CD4-positive, alpha-beta T cell treated with Interleukin-15 for 4 hours (primary cell): ENCODE measurements around the gene WDR27.

Source experiments
- DNase-seq: peaks from one replicate; pipeline ENCODE4 v3.0.0-alpha.2; 2020; ENCODE audit warnings: low spot score

The WDR27 gene

DNA sequence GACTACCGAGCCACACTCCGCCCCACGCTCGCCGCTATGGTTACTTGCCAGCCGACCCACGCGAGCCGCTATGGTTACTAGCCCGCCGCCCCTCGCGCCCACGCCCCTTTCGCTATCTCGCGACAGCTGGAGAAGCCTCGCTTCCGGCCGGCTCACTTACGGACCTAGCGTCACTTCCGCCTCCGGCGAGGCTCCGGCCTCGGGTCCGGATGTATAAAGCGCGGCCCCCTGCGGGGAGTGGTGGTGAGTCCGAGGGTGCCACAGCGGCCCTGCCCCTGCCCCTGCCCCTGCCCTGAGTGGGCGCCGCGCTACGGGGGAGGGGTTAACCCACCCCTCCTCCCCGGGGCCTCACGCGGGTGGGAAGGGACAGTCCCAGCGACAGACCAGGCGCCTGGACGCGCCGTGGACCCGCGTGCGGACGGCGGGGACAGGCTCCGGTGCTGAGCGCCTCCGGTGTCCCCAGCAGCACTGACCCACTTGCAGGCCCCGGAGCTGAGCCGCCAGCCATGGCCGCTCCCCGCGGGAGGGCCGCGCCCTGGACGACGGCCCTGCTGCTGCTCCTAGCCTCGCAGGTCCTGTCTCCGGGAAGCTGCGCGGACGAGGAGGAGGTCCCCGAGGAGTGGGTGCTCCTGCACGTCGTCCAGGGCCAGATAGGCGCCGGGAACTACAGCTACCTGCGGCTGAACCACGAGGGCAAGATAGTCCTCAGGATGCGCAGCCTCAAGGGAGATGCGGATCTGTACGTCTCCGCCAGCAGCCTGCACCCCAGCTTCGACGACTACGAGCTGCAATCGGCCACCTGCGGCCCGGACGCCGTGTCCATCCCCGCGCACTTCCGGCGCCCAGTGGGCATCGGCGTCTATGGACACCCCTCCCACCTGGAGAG lies at the start of gene WDR27, which contains the start of gene C6orf120:
Gene WDR27, minus strand, starts transcription at position 76 of the 886 bp plus-strand sequence. CDS start 13,024 bp downstream, outside the sequence.
Gene C6orf120, plus strand, starts transcription at position 173 of the 886 bp plus-strand sequence. Its CDS starts 334 bp downstream, at position 507.
- DNase-seq: peak; percentile 96

DNA sequence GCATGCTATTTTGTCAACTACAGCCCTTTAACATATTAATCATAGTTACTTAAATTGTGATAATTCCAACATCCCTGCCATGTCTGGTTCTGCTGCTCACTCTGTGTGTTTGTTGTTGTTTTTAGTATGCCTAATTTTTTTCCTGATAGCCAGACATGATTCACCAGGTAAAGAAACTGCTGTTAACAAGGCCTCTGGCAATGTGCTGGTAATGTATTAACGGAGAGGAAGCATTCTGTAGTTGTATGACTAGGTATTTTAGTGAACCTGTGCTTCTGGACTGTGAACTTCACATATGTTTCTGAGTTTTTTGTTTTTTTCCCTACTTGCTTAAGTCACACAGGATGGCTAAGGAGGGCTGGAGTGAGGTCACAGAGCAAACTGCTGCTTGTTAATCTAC lies 44.7 kb upstream of the WDR27 start:
- no peak for DNase-seq

DNA sequence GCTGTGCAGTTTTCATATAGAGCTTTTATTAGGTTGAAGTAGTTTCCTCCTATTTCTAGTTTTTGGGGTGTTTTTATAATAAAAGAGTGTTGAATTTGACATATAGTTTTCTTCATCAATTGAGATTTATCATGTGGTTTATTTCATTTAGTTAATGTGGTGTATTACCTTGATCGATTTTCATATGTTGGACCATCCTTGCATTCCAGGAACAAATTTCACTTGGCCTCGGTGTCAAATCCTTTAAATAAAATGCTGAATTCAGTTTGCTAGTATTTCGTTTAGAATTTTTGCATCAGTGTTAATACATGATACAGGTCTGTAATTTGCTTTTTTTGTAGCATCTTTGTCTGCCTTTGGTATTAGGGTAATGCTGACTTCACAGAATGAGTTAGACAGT lies 43.6 kb upstream of the WDR27 start:
- no peak for DNase-seq

DNA sequence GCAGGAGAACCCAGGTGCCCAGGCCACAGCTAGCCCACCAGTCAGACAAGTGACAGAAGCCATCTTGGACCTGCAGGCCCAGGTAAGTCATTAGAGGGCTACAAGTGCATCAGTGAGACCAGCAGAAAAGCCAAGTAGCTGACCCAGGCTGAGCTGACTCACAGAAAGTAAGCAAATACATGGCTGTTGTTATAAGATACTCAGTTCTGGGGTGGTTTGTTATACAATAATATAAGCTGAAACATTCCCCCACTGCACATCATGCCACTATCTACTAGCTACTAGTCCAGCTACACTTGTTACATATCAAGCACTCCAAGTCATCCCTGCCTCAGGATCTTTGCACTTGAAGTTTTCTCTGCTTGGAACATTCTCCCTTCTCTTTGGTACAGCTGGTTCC lies 39.5 kb upstream of the WDR27 start:
- DNase-seq: no peak

DNA sequence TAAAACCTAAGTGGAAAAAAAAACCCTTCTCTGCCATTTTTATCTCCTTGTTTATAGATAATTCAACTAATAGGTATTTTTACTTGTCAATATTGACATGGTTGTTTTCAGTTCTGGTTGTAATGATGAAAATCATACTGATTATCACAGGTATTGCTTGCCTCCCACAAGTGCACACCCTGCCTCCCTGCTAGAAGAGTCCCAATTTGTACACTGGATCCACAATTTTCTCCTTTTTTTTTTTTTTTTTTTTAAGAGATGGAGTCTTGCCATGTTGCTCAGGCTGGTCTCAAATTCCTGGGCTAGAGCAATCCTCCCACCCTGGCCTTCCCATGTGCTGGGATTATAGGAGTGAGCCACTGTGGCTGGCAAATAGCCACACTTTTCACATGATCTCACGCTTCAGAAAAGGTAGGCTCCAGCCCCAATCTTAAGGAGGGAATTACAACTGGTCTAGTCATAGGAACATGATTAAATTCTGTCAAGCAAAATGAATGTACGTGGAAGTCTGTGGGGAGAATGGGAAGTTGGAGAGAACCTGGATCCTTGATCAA lies 37.2 kb upstream of the WDR27 start:
- no peak for DNase-seq

DNA sequence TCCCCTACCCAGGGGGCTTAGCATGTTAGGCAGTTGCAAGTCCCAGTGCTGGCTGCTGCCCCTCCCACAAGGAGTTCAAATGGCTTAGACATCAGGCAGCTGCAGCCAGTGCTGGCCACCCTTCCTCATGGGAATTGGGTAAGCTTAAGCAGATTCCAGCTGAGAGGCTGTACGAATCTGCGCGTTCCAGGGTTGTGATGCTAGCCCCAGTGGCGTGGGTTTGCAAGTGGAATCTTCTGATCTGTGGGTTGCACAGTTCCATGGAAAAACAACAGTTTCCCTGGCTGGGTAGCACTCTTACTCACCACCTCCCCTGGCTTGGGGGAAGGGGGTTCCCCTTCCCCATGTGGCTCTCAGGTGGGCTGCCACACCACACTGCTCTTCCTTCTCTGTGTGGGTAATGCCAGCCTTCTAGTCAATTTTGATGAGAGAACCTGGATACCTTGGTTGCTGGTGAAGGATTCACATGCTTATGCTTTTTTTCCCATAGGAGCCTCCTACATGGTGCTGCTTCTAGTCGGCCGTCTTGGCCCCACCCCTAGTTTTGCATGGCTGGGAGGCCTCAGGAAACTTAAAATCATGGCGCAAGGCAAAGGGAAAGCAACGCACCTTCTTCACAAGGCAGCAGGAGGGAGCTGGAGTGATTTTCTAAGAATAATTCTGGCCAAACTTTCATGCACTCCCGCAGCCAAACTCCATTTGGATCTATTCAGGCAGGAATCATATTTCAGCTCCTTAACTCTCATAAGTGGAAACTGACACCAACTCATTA lies 36.6 kb upstream of the WDR27 start:
- DNase-seq: no peak

DNA sequence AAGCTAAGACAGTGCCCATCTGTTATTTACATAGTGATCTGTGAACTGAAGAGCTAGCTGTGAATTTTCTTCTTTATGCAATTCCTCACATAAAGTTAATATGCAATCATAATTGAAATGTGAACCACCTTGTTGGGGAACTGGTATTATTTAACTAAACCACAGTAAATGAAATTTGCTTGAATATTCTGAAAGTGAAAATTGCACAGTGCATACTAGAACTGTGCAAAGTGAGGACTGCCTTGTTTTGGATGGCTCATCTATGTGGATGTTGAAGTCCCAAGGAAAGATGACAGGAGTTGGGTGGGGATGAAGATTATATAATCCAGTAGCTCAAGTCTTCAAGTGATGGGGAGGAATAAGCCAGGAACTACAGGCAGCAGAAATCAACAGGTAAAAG lies 28.1 kb upstream of the WDR27 start:
- no peak for DNase-seq

DNA sequence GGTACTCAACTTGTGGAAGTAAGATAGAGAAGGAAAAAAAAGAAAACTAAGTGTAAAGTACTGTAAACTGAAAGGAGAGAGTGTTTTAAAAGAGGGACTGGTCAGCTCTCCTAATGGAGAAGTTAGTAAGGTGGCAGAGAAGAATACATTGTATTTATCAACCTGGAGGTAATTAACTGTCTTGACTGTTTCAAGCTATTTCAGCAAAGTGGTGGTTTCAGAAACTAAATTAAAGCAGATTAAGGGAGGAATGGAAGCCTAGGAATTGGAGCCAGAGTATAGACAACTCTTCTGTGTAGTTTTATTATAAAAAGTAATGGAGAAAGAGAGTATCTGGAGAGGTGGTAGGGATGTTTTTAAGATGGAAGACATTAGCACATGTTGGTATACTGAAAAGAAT lies 25.1 kb upstream of the WDR27 start:
- DNase-seq: no peak

DNA sequence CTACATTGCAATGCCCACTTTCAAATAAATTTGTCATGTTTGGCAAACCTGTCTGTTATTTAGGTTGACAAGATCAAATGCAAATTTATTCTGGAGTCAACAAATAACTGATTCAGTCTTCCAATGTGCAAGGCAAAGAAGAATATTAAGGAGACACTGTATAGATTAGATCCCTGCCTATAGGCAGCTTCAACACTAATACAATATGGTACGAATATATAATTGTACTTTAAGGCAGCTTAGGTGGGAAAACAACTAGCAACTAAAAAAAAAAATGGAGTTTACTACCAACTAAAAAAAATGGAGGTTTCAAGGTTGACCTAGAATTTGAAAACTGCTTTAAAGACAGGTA lies 24.2 kb upstream of the WDR27 start:
- no peak for DNase-seq

DNA sequence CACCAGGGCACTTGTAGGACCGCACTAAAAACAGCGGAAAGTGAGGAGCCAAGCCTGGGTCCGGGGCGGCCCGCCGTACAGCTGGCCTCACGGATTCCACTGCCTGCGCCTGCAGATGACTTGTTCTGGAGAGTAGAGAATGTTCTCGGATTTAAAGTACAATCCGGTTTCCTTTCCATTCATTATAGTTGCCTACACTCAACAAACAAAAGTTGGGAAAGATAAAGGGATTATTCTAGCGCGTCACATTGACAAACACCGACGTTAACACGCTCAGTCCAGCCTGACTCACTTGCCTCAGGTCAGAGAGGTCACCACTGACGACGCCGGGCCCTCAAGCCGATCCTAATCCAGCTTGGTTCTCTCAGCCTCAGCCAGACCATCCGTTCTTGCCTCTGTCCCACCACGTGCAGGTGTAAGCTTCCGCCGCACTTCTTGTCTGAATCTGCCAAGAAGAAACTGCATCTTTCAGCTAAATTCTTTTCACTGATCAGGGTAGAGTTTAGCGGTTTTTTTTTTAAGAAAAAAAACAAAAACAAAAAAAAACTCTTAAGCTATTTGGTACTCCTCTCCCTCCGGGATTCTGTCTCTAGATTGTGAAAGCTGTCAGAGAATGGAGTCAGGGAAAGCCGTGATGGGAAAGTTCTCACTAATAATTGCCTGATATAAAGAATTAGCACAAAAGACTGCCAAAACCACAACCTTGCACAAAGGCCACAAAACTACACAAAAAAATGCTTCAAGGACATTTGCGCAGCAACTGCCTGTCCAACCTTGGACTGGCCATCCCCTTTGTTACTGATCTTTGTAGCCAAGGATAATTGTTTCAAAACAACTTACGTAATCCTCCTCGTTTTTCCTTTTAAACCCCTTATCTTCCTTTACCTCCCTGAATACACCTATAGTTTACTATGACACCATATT lies 23.6 kb upstream of the WDR27 start:
- DNase-seq: no peak

DNA sequence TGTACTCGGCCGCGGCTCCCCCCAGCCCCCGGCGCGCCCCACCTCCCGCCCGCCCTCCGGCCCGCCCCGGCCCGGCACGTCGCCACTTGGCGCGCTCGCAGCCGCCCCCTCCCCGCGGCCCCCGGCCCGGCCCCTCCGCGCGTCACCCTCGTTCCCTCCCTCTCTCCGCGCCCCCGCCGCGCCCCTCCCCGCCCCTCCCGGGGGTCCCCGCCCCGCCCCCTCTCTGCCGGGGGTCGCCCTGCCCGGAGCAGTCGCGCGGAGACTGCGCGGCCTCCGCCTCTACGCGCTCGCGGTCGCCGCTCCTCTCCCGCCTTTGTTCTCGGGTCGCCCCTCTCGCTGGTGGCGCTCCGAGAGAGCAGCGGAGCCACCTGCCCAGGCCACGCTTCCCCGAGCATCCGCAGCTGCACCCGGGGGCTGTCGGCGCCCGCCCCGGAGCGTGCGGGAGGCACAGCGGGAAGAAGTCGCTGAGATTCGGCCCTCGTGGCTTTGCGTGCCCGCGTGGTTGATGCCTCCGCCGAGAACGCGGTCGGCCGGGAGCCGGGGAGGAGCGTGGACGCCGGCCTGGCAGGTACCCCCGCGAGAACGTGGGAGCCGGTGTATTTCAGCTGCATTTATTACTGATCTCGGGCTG lies 22.8 kb upstream of the WDR27 start, which contains the start of gene PHF10:
Gene PHF10, minus strand, starts transcription at position 7 of the 631 bp plus-strand sequence. CDS start 569 bp downstream, outside the sequence.
- DNase-seq: peak; percentile 66

DNA sequence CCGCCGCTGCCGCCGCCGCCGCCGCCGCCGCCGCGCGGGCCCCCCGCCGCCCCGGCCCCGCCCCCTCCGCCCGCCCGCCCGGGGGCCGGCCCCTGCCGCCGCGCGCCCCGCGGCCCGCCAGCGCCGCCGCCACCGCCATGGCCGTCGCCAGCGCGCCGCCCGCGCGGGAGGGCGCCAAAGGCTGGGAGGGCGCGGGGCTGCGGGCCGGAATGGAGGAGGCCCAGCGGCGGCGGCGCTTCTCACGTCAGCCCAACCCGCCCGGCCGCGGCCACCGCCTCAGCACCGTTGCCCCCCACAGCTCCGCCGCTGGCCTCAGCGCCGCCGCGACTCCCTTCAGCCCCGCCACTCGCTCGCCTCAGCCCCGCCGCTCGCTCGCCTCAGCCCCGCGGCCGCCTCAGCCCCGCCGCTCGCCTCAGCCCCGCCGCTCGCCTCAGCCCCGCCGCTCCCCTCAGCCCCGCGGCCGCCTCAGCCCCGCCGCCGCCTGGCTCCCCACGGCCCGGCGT lies 22.2 kb upstream of the WDR27 start:
- peak; percentile 24 for DNase-seq

DNA sequence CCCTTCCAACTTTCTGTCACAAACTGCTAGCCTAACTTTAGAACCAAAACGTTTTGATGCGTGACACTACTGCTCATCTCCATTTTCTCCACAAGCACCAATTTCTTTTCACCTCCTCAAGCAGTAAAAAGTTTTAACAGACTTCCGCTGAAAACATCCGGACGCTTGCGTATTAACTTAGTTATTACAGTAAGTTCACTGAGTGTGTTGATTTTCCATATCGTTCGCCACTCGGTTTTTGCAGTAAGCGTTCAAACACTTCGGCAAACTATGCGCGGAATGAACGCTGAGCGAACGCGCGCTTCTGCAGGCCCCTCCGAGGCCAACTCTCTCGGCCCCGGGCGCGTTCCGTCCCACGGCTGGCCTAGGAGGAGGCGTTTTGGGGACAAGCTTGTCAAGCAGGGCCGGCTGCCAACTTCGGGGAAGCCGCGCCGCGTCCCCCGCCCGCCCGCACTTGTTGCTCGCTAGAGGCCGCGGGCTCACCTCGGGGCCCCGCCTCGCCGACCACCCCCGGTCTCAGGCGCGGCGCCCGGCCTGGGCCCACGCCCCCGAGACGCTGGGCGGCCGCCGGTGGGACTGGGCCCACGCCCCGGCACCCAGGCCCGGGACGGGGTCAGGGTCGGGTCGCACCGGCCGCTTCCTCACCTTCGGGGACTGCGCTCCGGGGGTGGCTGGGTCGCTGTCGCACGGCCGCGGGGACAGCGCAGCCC lies 21.5 kb upstream of the WDR27 start:
- DNase-seq: peak; percentile 52

DNA sequence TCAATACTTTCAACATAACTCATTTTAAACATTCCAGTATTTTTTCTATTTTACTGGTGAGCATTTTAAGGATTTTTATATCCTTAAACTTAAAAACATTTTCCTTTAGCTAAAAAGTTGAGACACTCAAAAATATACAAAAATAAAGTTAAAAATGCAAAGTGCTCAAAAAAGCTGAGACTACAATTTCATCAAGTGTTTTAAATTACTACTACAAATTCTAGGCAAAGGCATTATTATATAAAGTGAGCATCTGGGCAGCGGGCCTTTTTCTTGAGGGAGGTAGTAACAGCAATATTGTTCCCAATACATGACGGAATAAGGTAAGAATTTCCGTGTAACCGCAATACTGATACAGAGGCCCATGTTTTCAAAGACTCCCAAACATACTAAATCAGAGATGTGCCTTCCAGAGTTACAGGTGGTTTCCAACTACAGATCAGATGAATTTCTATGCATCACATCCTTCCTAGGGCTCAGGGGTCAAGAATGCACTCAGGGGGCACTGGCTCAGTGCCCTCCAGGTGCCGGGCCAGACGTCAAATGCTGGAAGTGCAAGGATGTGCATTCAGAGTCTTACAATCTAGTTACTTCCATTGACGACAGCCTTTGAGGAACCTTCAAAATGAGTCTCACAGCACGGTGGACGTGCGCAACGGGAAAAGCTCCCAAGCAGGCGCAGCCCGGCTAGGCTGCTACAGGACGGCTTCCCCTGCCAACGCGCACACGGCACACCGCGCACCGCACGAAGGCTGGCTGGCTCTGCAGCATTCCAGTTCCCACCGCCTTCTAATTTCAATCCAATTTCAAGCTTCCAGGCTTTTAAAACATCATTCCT lies 20.8 kb upstream of the WDR27 start:
- DNase-seq: peak; percentile 18

DNA sequence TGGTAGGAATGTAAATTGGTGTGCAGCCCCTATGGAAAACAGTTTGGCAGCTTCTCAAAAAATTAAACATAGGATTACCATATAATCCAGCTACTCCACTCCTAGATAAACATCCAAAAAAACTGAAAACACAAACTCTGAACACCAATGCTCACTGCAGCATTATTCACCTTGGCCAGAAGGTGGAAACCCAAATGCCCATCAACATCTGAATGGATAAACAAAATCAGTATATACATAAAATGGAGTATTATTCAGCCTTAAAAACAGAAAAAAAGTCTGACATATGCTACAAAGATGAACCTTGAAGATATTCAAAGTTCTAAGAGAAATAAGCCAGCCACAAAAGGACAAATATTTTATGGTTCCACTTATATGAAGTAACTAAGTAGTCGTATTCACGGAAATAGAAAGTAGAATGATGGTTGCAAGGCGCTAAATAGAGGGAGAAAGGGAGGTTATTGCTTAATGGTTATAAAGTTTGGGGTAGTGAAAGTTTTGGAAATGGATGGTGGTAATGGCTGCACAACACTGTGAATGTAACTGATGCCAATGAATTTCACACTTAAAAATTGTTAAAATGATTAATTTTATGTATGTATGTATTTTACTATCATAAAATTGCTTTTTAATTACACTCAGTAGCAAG lies 18.5 kb upstream of the WDR27 start:
- DNase-seq: no peak

DNA sequence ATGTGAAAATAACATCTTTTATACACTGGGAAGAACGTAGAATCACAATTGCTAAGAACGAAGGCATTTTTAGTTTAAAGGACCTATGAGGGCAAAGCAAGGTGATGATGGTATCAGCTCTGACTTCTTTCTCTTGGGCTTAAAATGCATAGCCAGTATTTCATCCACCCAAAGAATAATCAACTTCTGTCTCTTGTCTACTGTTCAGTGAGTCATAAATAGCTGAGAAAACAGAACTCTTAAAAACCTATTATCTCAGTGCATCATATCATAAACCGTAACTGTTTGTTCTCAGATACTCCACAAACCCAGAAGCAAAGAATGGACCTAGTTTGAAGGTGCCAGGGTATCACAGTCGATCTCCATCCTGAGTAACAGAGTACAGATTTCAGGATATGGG lies 17.3 kb upstream of the WDR27 start:
- DNase-seq: no peak

DNA sequence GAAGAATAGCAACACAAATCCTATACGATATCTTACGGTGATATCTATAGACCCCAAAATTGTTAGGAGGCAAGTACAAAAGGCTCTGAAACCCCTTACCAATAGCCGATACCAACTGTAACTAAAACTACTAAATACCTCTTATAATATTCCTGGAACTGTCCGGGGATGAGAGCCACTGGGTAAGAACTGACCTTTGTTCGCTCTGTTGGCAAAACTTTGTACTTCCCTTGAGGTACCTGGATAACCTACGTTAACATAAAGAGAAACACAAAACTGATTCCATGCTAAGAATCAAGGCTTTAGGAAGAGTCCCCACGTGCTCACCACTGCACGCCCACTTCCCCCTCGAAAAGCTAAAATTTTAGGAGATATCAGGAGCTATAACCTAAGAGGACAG lies 12.8 kb upstream of the WDR27 start:
- DNase-seq: no peak

DNA sequence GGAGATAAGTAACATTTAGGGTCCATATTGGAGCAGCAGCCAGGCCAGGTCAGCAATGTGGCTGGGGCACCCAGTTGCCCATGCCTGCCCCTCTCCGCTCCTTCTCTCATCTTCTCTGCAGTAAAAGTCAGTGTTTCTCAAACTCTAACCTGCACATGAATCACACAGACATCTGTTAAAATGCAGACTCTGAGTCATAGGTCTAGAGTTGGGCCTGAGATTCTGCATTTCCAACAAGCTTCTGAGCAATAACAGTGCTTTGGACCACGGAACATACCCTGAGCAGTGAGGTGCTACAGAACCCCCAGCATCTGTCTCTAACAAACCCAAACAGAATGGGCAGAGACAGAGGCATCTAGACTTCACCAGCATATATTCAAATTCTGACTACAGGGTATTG lies 12.3 kb upstream of the WDR27 start:
- DNase-seq: no peak

DNA sequence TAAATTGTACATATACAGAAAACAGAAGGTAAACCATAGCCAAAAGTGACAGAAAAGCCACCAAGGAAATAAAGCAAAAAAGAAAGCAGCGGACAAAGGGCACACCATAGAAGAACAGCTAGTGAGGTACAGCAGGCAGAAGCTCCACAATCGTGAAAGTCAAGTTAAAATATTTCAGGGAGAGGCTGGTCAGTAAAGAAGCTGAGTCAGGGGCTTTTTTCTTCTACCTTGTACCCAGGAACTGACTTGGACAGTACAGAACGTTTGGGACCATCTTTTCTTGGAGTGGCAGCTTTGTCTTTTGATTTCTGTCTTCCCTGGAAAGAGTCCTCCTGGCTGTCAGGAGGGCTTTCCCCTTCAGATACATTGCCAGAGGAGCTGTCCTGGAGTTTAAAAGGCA lies 8.2 kb upstream of the WDR27 start:
- no peak for DNase-seq
